ENCODE measurements around the gene PARP11. TPM values are rescaled to one million over a fixed set of nuclear protein-coding genes. Genes with fewer than 3 reads are reported as not detected.

The PARP11 gene, protein sequence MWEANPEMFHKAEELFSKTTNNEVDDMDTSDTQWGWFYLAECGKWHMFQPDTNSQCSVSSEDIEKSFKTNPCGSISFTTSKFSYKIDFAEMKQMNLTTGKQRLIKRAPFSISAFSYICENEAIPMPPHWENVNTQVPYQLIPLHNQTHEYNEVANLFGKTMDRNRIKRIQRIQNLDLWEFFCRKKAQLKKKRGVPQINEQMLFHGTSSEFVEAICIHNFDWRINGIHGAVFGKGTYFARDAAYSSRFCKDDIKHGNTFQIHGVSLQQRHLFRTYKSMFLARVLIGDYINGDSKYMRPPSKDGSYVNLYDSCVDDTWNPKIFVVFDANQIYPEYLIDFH
- total RNA-seq = 6.3 TPM

- peak within 1 kb of the TSS; percentile 83 for H3K27ac ChIP-seq (ENCODE audit: low read depth, low read length)
- no peaks in the 10 kb centered on the region for H3K27me3 ChIP-seq (ENCODE audit: control insufficient read depth in 3 of 3, insufficient read depth in 3 of 3, low read length in 3 of 3)
- H3K9ac ChIP-seq (ENCODE audit: low read depth in 1 of 3, low read length in 3 of 3) = peak within 1 kb of the TSS; percentile 80 to 85 (median 82)
- H3K36me3 ChIP-seq (ENCODE audit: control insufficient read depth in 3 of 3, insufficient read depth in 3 of 3, low read length in 3 of 3) = no peaks in the 10 kb centered on the region
- H3K9me3 ChIP-seq (ENCODE audit: control insufficient read depth in 3 of 3, low read length in 3 of 3) = no peaks in the 10 kb centered on the region
- peaks cover 11 to 18% (median 14%) of the 10 kb centered on the region in 3 donors for H3K4me1 ChIP-seq (ENCODE audit: control insufficient read depth in 3 of 3, insufficient read depth in 3 of 3, low read length in 3 of 3)
- peak within 1 kb of the TSS; percentile 75 to 92 (median 85) for H3K4me3 ChIP-seq (ENCODE audit: low read length in 3 of 3)
Measured at GRCh38 chr12:3872800-3873636, at the start of gene PARP11. Gene PARP11, minus strand, starts transcription at chr12:3873399. Its CDS starts 170 bp downstream, at chr12:3873229.

- Histone ChIP-seq H3K9ac (ENCODE audit: low read depth in 1 of 3, low read length in 3 of 3) (no peak overlapping the region), H3K27me3 (ENCODE audit: control insufficient read depth in 3 of 3, insufficient read depth in 3 of 3, low read length in 3 of 3) (peaks cover 30 to 46% (median 33%) of the 10 kb centered on the region in 3 donors), H3K27ac (ENCODE audit: low read depth, low read length) (no peak overlapping the region), H3K36me3 (ENCODE audit: control insufficient read depth in 3 of 3, insufficient read depth in 3 of 3, low read length in 3 of 3) (no peaks in the 10 kb centered on the region), H3K4me1 (ENCODE audit: control insufficient read depth in 3 of 3, insufficient read depth in 3 of 3, low read length in 3 of 3) (no peaks in the 10 kb centered on the region), H3K9me3 (ENCODE audit: control insufficient read depth in 3 of 3, low read length in 3 of 3) (no peaks in the 10 kb centered on the region), H3K4me3 (ENCODE audit: low read length in 3 of 3) (no peak overlapping the region)
Measured at GRCh38 chr12:3922033-3922432, 48.8 kb upstream of the PARP11 start.

- no peak overlapping the region for H3K9ac ChIP-seq (ENCODE audit: low read depth in 1 of 3, low read length in 3 of 3)
- no peaks in the 10 kb centered on the region for H3K4me1 ChIP-seq (ENCODE audit: control insufficient read depth in 3 of 3, insufficient read depth in 3 of 3, low read length in 3 of 3)
- no peaks in the 10 kb centered on the region for H3K36me3 ChIP-seq (ENCODE audit: control insufficient read depth in 3 of 3, insufficient read depth in 3 of 3, low read length in 3 of 3)
- no peak overlapping the region for H3K27ac ChIP-seq (ENCODE audit: low read depth, low read length)
- H3K4me3 ChIP-seq (ENCODE audit: low read length in 3 of 3) = no peak overlapping the region
- no peaks in the 10 kb centered on the region for H3K9me3 ChIP-seq (ENCODE audit: control insufficient read depth in 3 of 3, low read length in 3 of 3)
- H3K27me3 ChIP-seq (ENCODE audit: control insufficient read depth in 3 of 3, insufficient read depth in 3 of 3, low read length in 3 of 3) = peaks cover 27 to 46% (median 33%) of the 10 kb centered on the region in 3 donors
Measured at GRCh38 chr12:3921526-3921925, 48.3 kb upstream of the PARP11 start.

DNA sequence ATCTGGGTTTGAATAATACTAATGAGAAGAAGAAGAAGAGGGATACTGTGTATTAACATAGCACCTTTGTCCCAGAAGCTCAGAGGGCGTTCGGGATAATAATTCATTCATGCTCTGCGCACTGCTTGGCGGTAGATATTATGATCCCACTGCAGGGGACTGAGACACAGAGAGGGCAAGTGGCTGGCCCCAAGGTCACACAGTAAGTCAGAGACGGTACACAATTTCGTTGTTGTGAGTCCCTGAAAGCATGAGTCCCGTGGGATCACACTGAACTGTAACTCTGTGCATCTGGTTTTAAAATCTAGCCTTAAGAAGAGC is 47.9 kb upstream of the PARP11 start:
- no peak overlapping the region for H3K4me3 ChIP-seq (ENCODE audit: low read length in 3 of 3)

GRCh38 chr12:3920351-3921150 is 47.4 kb upstream of the PARP11 start:
- H3K27ac ChIP-seq (ENCODE audit: low read depth, low read length) = no peak overlapping the region
- no peaks in the 10 kb centered on the region for H3K9me3 ChIP-seq (ENCODE audit: control insufficient read depth in 3 of 3, low read length in 3 of 3)
- H3K36me3 ChIP-seq (ENCODE audit: control insufficient read depth in 3 of 3, insufficient read depth in 3 of 3, low read length in 3 of 3) = no peaks in the 10 kb centered on the region
- no peak overlapping the region for H3K9ac ChIP-seq (ENCODE audit: low read depth in 1 of 3, low read length in 3 of 3)
- no peaks in the 10 kb centered on the region for H3K4me1 ChIP-seq (ENCODE audit: control insufficient read depth in 3 of 3, insufficient read depth in 3 of 3, low read length in 3 of 3)
- no peak overlapping the region for H3K4me3 ChIP-seq (ENCODE audit: low read length in 3 of 3)
- H3K27me3 ChIP-seq (ENCODE audit: control insufficient read depth in 3 of 3, insufficient read depth in 3 of 3, low read length in 3 of 3) = peaks cover 18 to 42% (median 27%) of the 10 kb centered on the region in 3 donors

More for the DNA sequence above, 47.9 kb upstream of the PARP11 start:
- H3K4me1 ChIP-seq (ENCODE audit: control insufficient read depth in 3 of 3, insufficient read depth in 3 of 3, low read length in 3 of 3) = no peaks in the 10 kb centered on the region
- H3K27me3 ChIP-seq (ENCODE audit: control insufficient read depth in 3 of 3, insufficient read depth in 3 of 3, low read length in 3 of 3) = peaks cover 23 to 46% (median 33%) of the 10 kb centered on the region in 3 donors
- no peaks in the 10 kb centered on the region for H3K9me3 ChIP-seq (ENCODE audit: control insufficient read depth in 3 of 3, low read length in 3 of 3)
- no peak overlapping the region for H3K9ac ChIP-seq (ENCODE audit: low read depth in 1 of 3, low read length in 3 of 3)
- H3K36me3 ChIP-seq (ENCODE audit: control insufficient read depth in 3 of 3, insufficient read depth in 3 of 3, low read length in 3 of 3) = no peaks in the 10 kb centered on the region
- no peak overlapping the region for H3K27ac ChIP-seq (ENCODE audit: low read depth, low read length)

DNA sequence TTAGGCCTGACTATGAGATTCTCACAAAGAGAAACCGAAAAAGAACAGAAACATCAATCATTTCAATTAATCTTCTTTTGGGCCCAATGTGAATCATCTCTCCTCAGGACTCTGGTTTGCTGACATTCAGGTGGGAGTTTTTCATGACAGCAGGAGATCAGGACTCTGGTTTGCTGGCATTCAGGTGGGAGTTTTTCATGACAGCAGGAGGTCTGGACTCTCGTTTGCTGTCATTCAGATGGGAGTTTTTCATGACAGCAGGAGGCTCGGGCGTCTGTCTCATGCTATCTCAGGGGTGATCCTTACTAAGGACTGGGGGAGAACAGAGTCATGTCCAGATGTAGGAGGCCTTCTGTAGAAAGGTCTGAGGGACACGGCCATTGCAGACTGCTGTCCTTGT is 40.1 kb upstream of the PARP11 start:
- Histone ChIP-seq H3K4me3 (ENCODE audit: low read length in 3 of 3) (no peak overlapping the region), H3K9me3 (ENCODE audit: control insufficient read depth in 3 of 3, low read length in 3 of 3) (no peaks in the 10 kb centered on the region)

GRCh38 chr12:3912863-3913262 is 39.7 kb upstream of the PARP11 start:
- no peaks in the 10 kb centered on the region for H3K36me3 ChIP-seq (ENCODE audit: control insufficient read depth in 3 of 3, insufficient read depth in 3 of 3, low read length in 3 of 3)
- no peaks in the 10 kb centered on the region for H3K9me3 ChIP-seq (ENCODE audit: control insufficient read depth in 3 of 3, low read length in 3 of 3)
- H3K9ac ChIP-seq (ENCODE audit: low read depth in 1 of 3, low read length in 3 of 3) = no peak overlapping the region
- H3K4me1 ChIP-seq (ENCODE audit: control insufficient read depth in 3 of 3, insufficient read depth in 3 of 3, low read length in 3 of 3) = no peaks in the 10 kb centered on the region
- peaks cover 0 to 2% (median 0%) of the 10 kb centered on the region in 3 donors for H3K27me3 ChIP-seq (ENCODE audit: control insufficient read depth in 3 of 3, insufficient read depth in 3 of 3, low read length in 3 of 3)
- H3K4me3 ChIP-seq (ENCODE audit: low read length in 3 of 3) = no peak overlapping the region
- no peak overlapping the region for H3K27ac ChIP-seq (ENCODE audit: low read depth, low read length)

More for the DNA sequence above, 40.1 kb upstream of the PARP11 start:
- peaks cover 0 to 5% (median 0%) of the 10 kb centered on the region in 3 donors for H3K27me3 ChIP-seq (ENCODE audit: control insufficient read depth in 3 of 3, insufficient read depth in 3 of 3, low read length in 3 of 3)
- no peaks in the 10 kb centered on the region for H3K36me3 ChIP-seq (ENCODE audit: control insufficient read depth in 3 of 3, insufficient read depth in 3 of 3, low read length in 3 of 3)
- no peak overlapping the region for H3K9ac ChIP-seq (ENCODE audit: low read depth in 1 of 3, low read length in 3 of 3)
- no peak overlapping the region for H3K27ac ChIP-seq (ENCODE audit: low read depth, low read length)
- no peaks in the 10 kb centered on the region for H3K4me1 ChIP-seq (ENCODE audit: control insufficient read depth in 3 of 3, insufficient read depth in 3 of 3, low read length in 3 of 3)

GRCh38 chr12:3911409-3911808 is 38.2 kb upstream of the PARP11 start:
- H3K4me3 ChIP-seq (ENCODE audit: low read length in 3 of 3) = no peak overlapping the region
- no peaks in the 10 kb centered on the region for H3K4me1 ChIP-seq (ENCODE audit: control insufficient read depth in 3 of 3, insufficient read depth in 3 of 3, low read length in 3 of 3)
- no peak overlapping the region for H3K27ac ChIP-seq (ENCODE audit: low read depth, low read length)

DNA sequence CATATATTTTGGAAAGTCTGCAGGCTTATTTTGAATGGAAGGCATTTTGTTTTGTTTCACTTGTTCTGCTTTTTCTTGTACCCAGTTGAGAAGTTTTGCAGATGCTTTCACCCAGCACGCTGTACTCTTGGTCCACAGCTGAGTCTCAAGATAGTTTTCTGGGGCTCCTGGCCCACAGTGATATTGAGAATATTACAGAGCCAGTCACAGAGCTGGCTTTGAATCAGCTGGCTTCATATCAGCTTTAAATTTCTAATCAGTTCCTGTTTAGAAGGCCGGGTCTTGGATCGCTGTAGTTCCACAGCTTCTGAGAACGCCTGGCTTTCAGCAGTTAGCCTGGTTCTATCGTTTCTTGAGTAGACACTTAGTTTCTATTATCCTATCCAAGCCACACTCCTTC is 32.5 kb upstream of the PARP11 start:
- Histone ChIP-seq H3K27ac (ENCODE audit: low read depth, low read length) (no peak overlapping the region), H3K27me3 (ENCODE audit: control insufficient read depth in 3 of 3, insufficient read depth in 3 of 3, low read length in 3 of 3) (peaks cover 0 to 7% (median 0%) of the 10 kb centered on the region in 3 donors), H3K4me1 (ENCODE audit: control insufficient read depth in 3 of 3, insufficient read depth in 3 of 3, low read length in 3 of 3) (no peaks in the 10 kb centered on the region), H3K9ac (ENCODE audit: low read depth in 1 of 3, low read length in 3 of 3) (no peak overlapping the region), H3K4me3 (ENCODE audit: low read length in 3 of 3) (no peak overlapping the region), H3K9me3 (ENCODE audit: control insufficient read depth in 3 of 3, low read length in 3 of 3) (no peaks in the 10 kb centered on the region), H3K36me3 (ENCODE audit: control insufficient read depth in 3 of 3, insufficient read depth in 3 of 3, low read length in 3 of 3) (no peaks in the 10 kb centered on the region)

More at GRCh38 chr12:3911409-3911808, 38.2 kb upstream of the PARP11 start:
- H3K9ac ChIP-seq (ENCODE audit: low read depth in 1 of 3, low read length in 3 of 3) = no peak overlapping the region
- H3K27me3 ChIP-seq (ENCODE audit: control insufficient read depth in 3 of 3, insufficient read depth in 3 of 3, low read length in 3 of 3) = peaks cover 0 to 2% (median 0%) of the 10 kb centered on the region in 3 donors
- no peaks in the 10 kb centered on the region for H3K9me3 ChIP-seq (ENCODE audit: control insufficient read depth in 3 of 3, low read length in 3 of 3)
- H3K36me3 ChIP-seq (ENCODE audit: control insufficient read depth in 3 of 3, insufficient read depth in 3 of 3, low read length in 3 of 3) = no peaks in the 10 kb centered on the region
